ENCODE measurements around the gene CCDC57.

DNA sequence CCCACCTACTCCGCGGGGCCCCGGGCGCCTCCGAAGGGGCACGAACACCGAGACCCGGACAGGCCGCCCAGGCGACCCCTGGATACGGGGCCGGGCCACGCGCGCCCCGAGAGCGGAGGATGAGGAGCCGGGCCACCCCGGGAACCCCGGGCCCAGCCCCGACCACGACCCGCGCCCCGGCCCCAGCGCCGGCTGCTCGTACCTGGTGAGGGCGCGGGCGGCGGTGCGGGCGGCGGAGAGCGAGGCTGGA is 114.8 kb downstream of the CCDC57 start:
- TF ChIP-seq EZH2 (IDR thresholded peaks at IDR 0.05; ENCODE audit: insufficient read depth, poor library complexity, severe bottlenecking) (no peak), EZH2phosphoT487 (IDR thresholded peaks at IDR 0.05; ENCODE audit: insufficient read depth, low read depth) (no peak)
